ENCODE results near the gene POLR3H.

DNA sequence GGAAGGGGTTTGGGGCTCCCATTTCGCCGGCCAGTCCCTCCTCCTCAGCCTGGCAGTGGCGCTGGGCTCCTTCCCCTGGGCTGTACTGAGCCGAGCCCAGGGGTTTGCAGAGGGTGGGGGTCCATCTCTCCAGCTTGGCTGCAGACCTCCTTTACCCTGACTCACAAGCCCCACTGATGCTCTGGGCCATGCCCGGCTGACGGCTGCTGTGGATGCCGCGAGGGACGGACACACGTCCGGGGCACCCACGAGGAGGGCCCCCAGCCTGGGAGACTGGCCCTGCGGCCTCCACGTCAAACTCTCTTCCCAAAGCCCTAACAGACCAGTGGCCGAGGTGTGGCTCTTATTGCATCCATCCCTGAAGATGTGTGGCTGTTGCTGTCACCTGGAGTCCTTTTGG is 31.3 kb upstream of the POLR3H start:
- TF ChIP-seq POLR2A (IDR thresholded peaks at IDR 0.05) (no peak), POLR2AphosphoS5 (IDR thresholded peaks at IDR 0.05) (no peak)
- TF ChIP-seq, protein P1, sequence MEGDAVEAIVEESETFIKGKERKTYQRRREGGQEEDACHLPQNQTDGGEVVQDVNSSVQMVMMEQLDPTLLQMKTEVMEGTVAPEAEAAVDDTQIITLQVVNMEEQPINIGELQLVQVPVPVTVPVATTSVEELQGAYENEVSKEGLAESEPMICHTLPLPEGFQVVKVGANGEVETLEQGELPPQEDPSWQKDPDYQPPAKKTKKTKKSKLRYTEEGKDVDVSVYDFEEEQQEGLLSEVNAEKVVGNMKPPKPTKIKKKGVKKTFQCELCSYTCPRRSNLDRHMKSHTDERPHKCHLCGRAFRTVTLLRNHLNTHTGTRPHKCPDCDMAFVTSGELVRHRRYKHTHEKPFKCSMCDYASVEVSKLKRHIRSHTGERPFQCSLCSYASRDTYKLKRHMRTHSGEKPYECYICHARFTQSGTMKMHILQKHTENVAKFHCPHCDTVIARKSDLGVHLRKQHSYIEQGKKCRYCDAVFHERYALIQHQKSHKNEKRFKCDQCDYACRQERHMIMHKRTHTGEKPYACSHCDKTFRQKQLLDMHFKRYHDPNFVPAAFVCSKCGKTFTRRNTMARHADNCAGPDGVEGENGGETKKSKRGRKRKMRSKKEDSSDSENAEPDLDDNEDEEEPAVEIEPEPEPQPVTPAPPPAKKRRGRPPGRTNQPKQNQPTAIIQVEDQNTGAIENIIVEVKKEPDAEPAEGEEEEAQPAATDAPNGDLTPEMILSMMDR (IDR thresholded peaks at IDR 0.05), result no peak
